GM21529 (cell line): ENCODE data around the gene TMUB2.
"Not testable (repeated sequence)": the region's sequence is repeated elsewhere in the genome, so short reads cannot be mapped to it uniquely, and the experiment has no call there.

Source experiments
- ATAC-seq: cut with Tn5 transposase; IDR thresholded peaks from one replicate; pipeline ENCODE4 v1.9.1; 2021; ENCODE audit not compliant: unreplicated experiment

TMUB2 gene

DNA sequence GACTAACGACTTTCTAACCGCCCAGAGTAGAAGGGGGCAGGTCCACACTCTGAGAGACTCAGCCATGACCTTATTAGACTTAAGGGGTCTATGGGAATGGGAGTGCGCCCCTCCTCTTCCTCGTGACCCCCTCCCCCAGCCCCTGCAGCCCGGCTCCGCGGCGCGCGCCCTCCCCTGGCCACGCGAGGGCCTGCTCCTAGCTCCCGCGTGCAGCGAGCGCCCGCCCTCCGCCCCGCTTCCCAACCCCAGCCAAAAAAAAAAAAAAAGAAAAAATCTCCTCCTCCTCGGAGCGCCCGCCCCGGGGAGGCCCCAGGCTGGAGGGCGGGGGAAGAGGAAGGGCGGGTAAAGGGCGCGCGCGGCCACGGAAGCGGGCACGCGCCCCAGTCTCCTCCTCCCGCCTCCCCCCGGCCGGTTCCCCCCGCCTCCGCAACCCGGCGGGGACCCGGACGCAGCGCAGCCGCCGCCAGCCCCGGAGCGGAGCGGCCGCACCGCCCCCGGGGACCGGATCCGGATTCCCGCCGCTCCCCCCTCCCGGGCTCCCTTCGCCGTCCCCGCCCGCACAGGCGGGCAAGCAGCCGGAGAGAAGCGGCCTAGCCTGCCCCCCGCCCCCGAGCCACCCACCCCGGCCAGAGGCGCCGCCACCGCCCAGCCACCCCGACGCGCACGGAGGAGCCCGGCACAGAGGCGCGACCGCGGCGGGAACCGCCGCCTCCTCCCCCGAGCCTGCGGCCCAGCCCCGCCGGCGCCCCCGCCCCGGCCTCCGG is 31.8 kb downstream of the TMUB2 start:
- peak; percentile 23 for ATAC-seq

DNA sequence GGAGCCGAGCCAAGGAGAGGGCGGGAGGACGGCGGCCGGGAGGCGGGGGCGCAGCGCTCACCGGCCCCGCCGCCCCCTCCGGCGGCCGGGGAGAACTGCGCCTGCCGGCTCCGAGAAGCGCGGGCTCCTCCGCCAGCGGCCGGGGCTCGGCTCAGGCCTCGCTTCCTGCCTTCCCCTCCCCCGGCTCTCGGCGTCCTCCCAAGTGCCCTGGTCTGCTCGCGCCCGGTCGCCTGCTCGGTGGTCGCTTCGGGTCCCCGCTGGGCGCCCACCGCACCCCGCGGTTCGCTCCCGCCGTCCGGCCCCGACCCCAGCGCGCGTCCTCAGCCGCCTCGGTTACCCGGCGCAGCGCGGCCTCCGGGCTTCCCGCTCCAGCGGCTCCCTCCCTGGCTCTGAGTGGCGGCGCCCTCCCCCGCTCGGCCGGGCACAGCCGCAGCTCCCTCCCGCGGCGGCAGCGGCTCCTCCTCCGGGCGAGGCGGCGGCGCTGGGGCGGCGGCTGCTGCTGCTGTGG is 32.4 kb downstream of the TMUB2 start:
- ATAC-seq: peak; percentile 37

DNA sequence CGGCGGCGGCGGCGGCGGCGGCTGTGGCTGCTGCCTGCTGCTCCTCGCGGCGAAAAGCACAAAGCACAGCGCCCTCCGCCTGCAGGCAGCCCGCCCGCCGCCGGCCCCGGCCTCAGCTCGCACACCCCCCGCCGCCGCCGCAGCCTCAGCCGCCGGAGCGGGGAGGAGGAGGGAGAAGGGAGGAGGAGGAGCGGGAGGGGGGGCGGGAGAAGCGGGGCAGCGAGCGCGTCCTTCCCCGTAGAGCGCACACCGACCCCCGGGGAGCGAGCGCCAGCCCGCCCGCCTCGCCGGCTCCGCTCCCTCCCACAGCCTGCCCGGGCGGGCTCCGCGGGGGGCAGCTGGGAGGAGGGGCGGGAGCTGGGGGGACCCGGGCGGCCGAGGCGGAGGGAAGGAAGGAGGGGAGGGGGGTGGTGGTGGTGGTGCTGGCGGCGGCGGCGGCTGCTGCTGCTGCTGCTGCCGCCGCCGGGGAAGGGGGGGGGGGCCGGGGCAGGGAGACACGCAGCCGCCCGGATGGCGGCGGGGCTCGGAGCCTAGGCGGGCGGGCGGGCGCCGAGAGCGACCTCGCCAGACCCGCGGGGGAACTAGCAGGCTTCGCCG is 32.9 kb downstream of the TMUB2 start, which contains the start of gene UBTF:
TSS of gene UBTF (minus strand) at position 60 of the 597 bp plus-strand sequence. CDS start 1,446 bp downstream, outside the sequence.
- ATAC-seq: peak; percentile 4

DNA sequence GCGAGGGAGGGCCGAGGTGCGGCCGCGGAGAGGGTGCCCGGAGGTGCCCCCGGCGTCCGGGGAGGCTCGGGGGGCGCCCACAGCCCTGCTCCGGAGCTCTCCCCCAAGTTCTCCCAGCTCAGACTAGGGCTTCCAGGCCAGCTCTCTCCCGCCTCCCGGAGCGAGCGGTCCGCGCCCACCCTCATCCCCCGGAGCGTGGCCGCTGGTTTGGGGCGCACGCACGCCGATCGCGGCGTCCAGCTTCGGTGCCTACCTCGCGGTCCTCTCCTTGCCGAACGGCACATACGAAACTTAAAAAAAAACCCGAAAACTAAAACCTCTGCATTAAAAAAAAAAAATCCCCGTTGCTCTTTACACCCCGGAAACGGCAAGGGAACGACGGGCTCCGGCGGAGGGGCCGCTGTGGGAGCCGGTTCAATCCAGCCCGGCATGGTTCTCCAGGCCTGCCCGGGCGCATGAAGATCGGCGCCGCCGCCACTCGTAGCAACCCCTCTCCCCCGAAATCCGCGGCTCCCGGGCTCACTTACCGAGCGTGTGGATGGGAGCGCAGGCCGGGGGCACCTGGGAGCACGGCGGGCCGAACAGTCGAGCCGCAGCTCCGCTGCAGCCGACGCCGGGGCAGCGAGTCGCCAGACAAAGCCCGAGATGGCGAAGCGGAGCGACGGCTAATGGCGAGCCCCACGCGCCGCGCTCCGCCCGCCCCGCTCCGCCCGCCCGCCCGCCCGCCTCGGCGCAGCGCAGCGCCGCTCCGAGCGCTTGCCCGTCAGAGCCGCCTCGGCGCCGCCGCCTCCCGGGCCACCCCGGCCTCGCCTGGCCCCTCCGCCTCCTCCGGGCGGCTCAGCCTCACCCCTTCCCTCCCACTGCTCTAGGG is 33.7 kb downstream of the TMUB2 start:
- ATAC-seq: peak; percentile 4

DNA sequence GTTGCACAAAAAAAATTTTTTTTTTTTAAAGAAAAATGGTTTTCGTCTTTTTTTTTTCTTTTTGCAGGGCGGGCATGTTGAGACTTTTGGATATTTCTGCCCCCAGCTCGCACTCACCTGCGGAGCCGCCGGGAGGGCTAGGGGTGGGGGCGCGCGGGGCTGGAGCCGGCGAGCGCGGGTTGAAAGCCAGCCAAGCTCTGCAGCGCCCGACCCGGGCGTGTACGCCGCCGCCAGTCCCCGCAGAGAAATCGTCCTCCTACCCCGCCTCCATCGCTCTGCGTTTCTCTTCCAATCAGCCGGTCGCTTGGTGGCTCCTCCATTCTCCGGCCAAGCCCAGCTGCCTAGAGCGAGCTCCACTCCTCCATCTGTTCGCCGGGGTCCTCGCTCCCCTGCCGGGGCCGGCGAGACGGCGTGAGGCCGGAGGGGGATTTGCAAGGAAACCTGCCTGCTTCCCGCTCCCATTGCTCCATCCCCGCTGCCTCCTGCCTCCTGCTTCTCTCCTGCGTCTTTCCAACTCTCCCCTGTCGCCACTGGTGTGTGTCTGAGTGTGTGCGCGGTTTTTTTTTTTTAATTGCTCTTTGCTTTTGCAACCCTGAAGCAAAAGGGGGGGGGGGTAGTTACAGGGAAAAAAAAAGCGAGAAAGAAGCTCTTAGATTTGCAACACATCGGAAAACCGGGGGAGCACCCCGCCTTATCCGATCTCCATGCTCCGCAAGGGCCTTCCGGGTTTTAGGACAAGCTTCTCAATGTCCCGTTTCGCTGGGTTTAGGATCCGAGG is 34.5 kb downstream of the TMUB2 start:
- no peak for ATAC-seq

DNA sequence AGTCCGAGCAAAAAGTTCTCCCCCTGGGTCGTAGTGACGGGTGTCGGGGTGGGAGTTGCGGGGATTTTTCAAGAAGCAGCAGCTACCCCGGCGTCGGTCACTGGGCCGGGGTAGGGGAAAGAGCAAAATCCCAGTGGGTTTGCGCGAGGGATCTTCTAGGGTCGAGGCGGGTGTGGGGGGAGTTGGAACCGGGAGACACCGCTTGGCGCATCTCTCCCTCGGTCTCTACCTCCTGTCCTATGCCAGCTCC is 35.0 kb downstream of the TMUB2 start:
- no peak for ATAC-seq

DNA sequence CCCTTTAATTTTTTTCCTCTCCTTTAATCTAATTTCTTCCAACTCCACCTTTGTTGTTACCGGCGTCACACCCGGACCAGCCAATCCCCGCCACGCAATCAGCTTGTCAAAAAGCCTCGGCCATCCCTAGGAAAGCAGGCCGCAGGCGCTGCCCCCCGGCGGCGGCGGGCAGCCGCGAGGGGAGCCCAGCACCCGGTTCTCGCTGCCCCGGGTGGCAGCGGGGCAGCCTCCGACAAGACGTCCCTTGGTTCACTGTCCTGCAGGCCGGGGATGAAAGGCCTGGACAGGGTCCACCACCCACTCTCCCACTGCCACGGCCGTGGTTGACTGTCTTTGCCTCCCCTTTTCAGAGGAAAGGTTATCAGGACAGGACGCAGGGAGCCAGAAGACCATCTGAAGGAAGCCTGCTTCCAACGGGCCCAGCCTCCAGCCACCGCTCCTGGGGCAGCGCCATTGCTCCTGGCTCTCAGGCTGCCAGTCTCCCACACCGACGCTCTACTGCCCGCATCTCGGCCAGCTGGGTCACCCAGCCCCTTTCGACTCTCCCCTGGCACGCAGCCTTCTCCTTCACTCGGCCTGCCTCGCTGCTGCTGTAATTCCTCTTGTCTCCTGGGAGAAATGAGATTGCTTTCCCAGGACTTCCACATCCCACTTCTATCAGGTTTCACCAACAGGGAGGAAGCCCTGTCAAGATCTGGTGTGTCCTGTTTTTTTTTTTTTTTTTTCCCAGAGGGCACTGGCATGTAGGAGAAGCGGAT is 35.5 kb downstream of the TMUB2 start:
- no peak for ATAC-seq

DNA sequence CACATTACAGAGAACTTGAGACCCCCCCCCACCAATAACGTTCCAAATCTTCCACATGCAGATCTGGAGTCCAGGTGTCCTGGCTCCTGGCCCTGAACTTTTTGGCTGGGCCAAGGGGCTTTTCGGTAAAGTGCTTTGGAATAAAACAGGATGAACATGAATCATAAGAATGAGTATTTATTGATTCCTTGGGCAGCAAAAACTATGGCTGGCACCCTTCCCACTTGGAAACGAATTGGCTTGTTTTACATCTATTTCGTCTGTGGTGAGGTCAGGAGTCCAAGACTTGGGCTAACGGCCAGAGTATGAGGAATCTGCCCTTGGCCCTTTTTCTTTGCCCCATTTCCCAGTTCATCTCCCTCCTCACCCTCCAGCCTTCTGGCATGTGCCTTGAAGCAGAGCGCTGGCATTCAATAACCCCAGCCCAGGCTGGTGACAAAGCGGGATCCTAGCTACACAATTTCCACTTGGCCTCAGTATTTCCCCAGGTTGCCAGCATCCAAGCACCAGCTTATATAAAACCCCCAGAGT is 36.8 kb downstream of the TMUB2 start:
- no peak for ATAC-seq

DNA sequence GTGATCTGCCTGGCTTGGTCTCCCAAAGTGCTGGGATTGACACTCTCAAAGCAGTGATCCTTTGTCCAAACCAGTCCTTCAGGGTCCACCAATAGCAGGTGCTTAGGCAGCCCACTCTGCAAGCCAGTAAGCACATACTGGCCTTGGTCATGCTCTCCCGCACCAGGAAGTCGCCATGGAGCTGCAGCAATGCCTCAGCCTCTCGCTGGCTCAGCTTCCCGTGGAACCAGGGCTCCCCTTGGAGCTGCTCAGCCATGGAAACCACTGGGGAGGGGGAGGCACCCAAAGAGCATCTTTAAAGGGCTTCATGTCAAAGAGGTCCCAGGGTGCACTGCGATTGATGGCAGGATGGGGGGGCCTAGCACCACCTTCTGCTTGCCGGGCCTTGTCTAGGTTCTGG is 42.3 kb downstream of the TMUB2 start:
- no peak for ATAC-seq

DNA sequence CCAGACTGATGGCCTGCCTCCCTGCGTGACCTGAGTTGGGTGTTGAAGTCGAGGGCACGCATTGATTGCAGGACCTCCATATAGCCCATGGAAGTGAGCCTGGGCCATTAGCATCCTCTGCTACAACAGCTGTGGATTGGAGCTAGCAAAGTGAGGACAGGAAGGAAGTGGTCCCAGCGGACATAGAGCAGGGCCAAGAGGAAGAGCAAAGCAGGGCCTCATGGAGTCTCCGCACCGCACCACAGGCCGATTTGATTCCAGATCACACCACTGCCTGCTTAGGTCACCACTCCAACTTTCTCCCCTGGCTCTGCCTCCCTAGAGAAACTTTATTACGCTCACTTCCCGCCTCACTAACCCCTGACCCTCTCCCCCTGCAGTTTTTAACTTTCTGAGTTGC is 43.4 kb downstream of the TMUB2 start:
- no peak for ATAC-seq

DNA sequence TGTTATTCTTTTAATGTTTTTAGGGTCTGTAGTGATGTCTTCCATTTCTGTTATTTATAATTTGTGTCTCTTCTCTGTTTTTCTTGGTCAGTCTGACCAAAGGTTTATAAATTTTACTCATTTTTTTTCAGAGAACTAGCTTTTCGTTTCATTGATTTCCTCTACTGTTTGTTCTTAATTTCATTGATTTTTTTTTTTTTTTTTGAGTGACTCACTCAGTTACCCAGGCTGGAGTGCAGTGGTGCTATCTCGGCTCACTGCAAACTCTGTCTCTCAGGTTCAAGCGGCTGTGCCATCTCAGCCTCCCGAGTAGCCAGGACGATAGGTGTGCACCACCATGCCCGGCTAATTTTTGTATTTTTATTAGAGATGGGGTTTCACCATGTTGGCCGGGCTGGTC is 45.3 kb downstream of the TMUB2 start:
- no peak for ATAC-seq

DNA sequence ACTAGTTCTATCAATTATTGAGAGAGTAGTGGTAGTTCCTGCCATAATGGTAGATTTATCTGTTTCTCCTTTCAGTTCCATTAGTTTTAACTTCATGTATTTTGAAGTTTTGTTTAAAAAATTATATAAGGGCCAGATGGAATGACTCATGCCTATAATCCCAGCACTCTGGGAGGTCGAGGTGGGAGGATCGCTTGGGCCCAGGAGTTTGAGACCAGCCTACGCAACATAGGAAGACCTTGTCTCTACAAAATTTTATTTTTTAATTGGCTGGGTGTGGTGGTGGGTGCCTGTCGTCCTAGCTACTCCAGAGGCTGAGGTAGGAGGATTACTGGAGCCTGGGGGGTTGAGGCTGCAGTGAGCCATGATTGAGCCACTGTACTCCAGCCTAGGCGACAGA is 46.8 kb downstream of the TMUB2 start:
- ATAC-seq: no peak

DNA sequence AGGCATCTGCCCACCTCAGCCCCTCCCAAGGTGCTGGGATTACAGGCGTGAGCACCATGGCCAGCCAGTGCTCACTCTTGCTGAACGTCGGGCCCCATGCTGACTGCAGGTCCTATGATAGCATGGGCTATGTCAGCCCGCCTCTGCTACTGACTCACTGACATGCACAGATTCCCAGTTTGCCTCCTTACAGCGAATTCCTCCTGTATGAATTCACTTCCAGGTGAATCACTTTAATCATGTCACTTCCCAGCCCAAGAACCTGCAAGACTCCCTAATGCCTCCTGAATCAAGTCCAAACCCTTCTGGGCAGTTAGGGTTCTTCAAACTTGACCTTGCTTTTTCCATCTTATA is 48.8 kb downstream of the TMUB2 start:
- no peak for ATAC-seq

DNA sequence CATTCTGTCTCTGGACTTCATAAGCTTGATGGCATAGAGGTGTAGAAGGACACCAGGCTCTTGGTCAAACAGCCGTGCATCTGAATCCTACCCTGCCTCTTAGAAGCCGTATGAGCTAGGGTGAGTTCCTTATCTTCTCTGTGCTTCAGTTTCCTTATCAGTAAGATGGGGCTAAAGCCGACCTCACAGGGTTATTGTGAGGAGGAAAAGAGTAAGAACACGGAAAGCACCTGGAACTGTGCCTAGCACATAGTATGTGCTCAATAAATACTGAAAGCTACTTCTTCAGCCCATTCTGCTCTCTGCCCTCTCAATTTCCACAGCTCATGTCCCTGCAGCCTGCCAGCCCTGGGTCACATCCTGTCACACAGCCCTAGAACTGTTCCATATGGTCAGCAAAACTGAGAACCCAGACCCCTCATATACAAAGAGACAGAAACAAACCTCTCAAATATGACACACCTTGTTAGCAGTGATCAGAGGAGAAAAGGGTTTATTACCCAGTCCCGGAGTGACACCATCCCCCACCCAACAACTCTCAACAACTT is 49.7 kb downstream of the TMUB2 start:
- ATAC-seq: no peak

DNA sequence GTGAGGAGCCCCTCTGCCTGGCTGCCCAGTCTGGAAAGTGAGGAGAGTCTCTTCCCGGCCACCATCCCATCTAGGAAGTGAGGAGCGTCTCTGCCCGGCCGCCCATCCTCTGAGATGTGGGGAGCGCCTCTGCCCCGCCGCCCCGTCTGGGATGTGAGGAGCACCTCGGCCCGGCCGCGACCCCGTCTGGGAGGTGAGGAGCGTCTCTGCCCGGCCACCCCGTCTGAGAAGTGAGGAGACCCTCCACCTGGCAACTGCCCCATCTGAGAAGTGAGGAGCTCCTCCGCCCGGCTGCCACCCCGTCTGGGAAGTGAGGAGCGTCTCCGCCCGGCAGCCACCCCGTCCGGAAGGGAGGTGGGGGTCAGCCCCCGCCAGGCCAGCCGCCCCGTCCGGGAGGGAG is 51.1 kb downstream of the TMUB2 start:
- ATAC-seq: not testable (repeated sequence)

DNA sequence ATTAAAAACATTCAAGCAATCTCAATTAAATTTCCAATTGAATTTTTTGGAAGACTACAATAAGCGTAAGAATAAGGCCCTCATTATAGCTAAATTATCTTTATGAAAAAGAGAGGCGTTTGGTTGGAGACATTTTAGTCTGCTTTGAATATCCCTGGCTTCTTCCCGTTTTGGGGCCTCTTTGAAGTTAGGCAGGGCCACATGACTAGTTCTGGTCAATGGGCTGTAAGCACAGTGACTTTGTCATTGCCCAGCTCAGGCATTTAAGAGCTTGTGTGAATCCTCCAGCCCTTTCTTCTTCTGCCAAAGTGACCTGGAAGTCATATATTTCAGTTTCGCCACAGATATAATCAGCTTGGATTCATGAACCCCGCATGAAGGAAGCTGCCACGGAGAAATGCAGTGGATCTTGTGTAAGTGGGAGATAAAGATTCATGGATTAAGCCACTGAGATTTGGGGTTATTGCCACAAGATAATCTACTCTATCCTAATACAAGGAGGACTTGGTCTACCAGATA is 54.4 kb downstream of the TMUB2 start:
- no peak for ATAC-seq
